Activated B cell treated with CpG ODN at 0.5 μM for 24 hours (primary cell): ENCODE measurements around the gene PIK3CA. TPM values are rescaled to one million over a fixed set of nuclear protein-coding genes. Genes with fewer than 3 reads are reported as not detected.

ENCODE experiments used
- ATAC-seq: fragments of 200-7000 bp; cut with Tn5 transposase; one replicate; pipeline ENCODE4 v1.10.0; 2021; ENCODE audit warnings: low read depth, mild to moderate bottlenecking, moderate library complexity
- CTCF ChIA-PET: fragments of 350-600 bp; sonication (Branson Sonifier 250); formaldehyde crosslinking; loops from one replicate; lab custom pipeline; 2021; ENCODE audit warnings: antibody characterized with exemption; lab: Charles Lee
- POLR2A ChIA-PET: fragments of 350-600 bp; sonication (Branson Sonifier 250); formaldehyde crosslinking; loops from one replicate; lab custom pipeline; 2021; ENCODE audit warnings: antibody characterized with exemption; lab: Charles Lee
- DNase-seq: peaks from one replicate; pipeline ENCODE4 v3.0.0; 2022
- H3K27ac Mint-ChIP-seq: one replicate; pipeline ENCODE4 v1.8.0; 2020; ENCODE audit warnings: mixed read lengths
- H3K27me3 Mint-ChIP-seq: one replicate; pipeline ENCODE4 v1.8.0; 2021; ENCODE audit warnings: mixed read lengths
- H3K36me3 Mint-ChIP-seq: one replicate; pipeline ENCODE4 v1.8.0; 2021; ENCODE audit warnings: low read depth, mixed read lengths
- H3K4me1 Mint-ChIP-seq: one replicate; pipeline ENCODE4 v1.8.0; 2021; ENCODE audit warnings: mixed read lengths
- H3K4me3 Mint-ChIP-seq: one replicate; pipeline ENCODE4 v1.8.0; 2020; ENCODE audit warnings: mild to moderate bottlenecking, mixed read lengths
- H3K9me3 Mint-ChIP-seq: one replicate; pipeline ENCODE4 v1.8.0; 2020; ENCODE audit warnings: mixed read lengths
- CTCF ChIP-seq: fragments of 200-600 bp; IDR thresholded peaks from one replicate; pipeline ENCODE4 v1.8.0; 2022; ENCODE audit warnings: antibody characterized with exemption, mild to moderate bottlenecking
- intact Hi-C: fragments of 100-400 bp; cut with micrococcal nuclease; formaldehyde crosslinking; loops from one replicate; pipeline ENCODE4 v1.15.1; 2024
- total RNA-seq: library from RNA; stranded (reverse); gene quantifications from 2 replicates; pipeline ENCODE4 v1.2.3, GENCODE V29; 2022

The PIK3CA gene
- total RNA-seq, 1 donor from 2014 or later = 40.5 TPM

GRCh38 chr3:179265092-179265491 lies 116.9 kb downstream of the PIK3CA start:
- POLR2A ChIA-PET = interaction anchor here (0.5 to 2.6 kb wide), 6 partner anchors 10 to 194 kb away, joined by 3 to 27 read pairs (median 5); partner anchors contain the start of genes PIK3CA and ZMAT3
- CTCF ChIA-PET = no interaction called here
- H3K4me1 Mint-ChIP-seq = peaks cover 66% of the 10 kb centered on the region

GRCh38 chr3:179265875-179266274 lies 117.7 kb downstream of the PIK3CA start:
- ChIA-PET POLR2A (interaction anchor here (0.5 to 2.6 kb wide), 10 partner anchors 10 to 205 kb away, joined by 3 to 27 read pairs (median 5); partner anchors contain the start of genes PIK3CA, ZMAT3 and ZNF639), CTCF (no interaction called here)
- no peaks in the 10 kb centered on the region for H3K9me3 Mint-ChIP-seq
- peak overlapping the region; percentile 77 for H3K4me3 Mint-ChIP-seq
- H3K27ac Mint-ChIP-seq = peak overlapping the region; percentile 64
- peaks cover 60% of the 10 kb centered on the region for H3K4me1 Mint-ChIP-seq
- TF ChIP-seq CTCF = no peak
- no peaks in the 10 kb centered on the region for H3K27me3 Mint-ChIP-seq
- no peak for DNase-seq
- ATAC-seq = peak; percentile 66
- H3K36me3 Mint-ChIP-seq = no peaks in the 10 kb centered on the region
- intact Hi-C loops = loop anchor here (2.0 to 5.0 kb wide), 7 partner anchors 15 to 336 kb away; partner anchors contain the start of genes ACTL6A, GNB4, MRPL47 and NDUFB5

More at GRCh38 chr3:179265092-179265491, 116.9 kb downstream of the PIK3CA start:
- intact Hi-C loops = loop anchor here (5.0 kb wide), 3 partner anchors 33 to 337 kb away; partner anchors contain the start of genes GNB4, MRPL47 and NDUFB5
- Mint-ChIP-seq H3K27ac (peak overlapping the region; percentile 64), H3K4me3 (no peak overlapping the region), H3K27me3 (no peaks in the 10 kb centered on the region), H3K36me3 (no peaks in the 10 kb centered on the region), H3K9me3 (peaks cover 4% of the 10 kb centered on the region)
- TF ChIP-seq CTCF = no peak
- DNase-seq (no peak), ATAC-seq (no peak)

- peaks cover 57% of the 10 kb centered on the region for H3K4me1 Mint-ChIP-seq
- DNase-seq = peak; percentile 34
- peak overlapping the region; percentile 77 for H3K4me3 Mint-ChIP-seq
- peak overlapping the region; percentile 82 for H3K27ac Mint-ChIP-seq
- no peaks in the 10 kb centered on the region for H3K9me3 Mint-ChIP-seq
- ATAC-seq = peak; percentile 69
- CTCF ChIA-PET = no interaction called here
- H3K27me3 Mint-ChIP-seq = no peaks in the 10 kb centered on the region
- TF ChIP-seq CTCF = no peak
- H3K36me3 Mint-ChIP-seq = no peaks in the 10 kb centered on the region
- POLR2A ChIA-PET = interaction anchor here (0.6 to 2.6 kb wide), 8 partner anchors 9 to 204 kb away, joined by 3 to 27 read pairs (median 6); partner anchors contain the start of genes PIK3CA, ZMAT3 and ZNF639
- intact Hi-C loops = loop anchor here (1.0 to 5.0 kb wide), 8 partner anchors 14 to 336 kb away; partner anchors contain the start of genes ACTL6A, GNB4, MRPL47 and NDUFB5
Observed at GRCh38 chr3:179266701-179267211, 118.6 kb downstream of the PIK3CA start.

- intact Hi-C loops = loop anchor here (5.0 kb wide), 3 partner anchors 36 to 334 kb away; partner anchors contain the start of genes GNB4, MRPL47 and NDUFB5
- no peak overlapping the region for H3K27ac Mint-ChIP-seq
- ChIA-PET CTCF (no interaction called here), POLR2A (no interaction called here)
- H3K4me3 Mint-ChIP-seq = no peak overlapping the region
- H3K36me3 Mint-ChIP-seq = no peaks in the 10 kb centered on the region
- H3K27me3 Mint-ChIP-seq = no peaks in the 10 kb centered on the region
- H3K9me3 Mint-ChIP-seq = no peaks in the 10 kb centered on the region
- no peak for TF ChIP-seq CTCF
- DNase-seq = no peak
- no peak for ATAC-seq
- H3K4me1 Mint-ChIP-seq = peaks cover 49% of the 10 kb centered on the region
Observed at GRCh38 chr3:179268400-179269051, 120.4 kb downstream of the PIK3CA start.

GRCh38 chr3:179269152-179269707 lies 121.1 kb downstream of the PIK3CA start:
- Mint-ChIP-seq H3K9me3 (no peaks in the 10 kb centered on the region), H3K4me1 (peaks cover 47% of the 10 kb centered on the region), H3K27ac (no peak overlapping the region), H3K36me3 (no peaks in the 10 kb centered on the region), H3K4me3 (no peak overlapping the region), H3K27me3 (no peaks in the 10 kb centered on the region)
- ATAC-seq = no peak
- DNase-seq = no peak
- intact Hi-C loops = loop anchor here (5.0 kb wide), 3 partner anchors 37 to 333 kb away; partner anchors contain the start of genes GNB4, MRPL47 and NDUFB5
- no peak for TF ChIP-seq CTCF
- POLR2A ChIA-PET = interaction anchor here (1.0 kb wide), 1 partner anchor 197 kb away, joined by 3 read pairs; no protein-coding TSS in a partner anchor
- CTCF ChIA-PET = no interaction called here
